PC-9 (cell line): ENCODE data around the gene KIF5B.

Experiments
- CTCF ChIP-seq: fragments of 200-600 bp; sonication (generic); conservative IDR thresholded peaks from 2 replicates; pipeline ENCODE4 v1.6.1; 2017; ENCODE audit warnings: mixed run types, antibody characterized with exemption, mild to moderate bottlenecking, moderate library complexity
- EZH2 ChIP-seq: fragments of 200-600 bp; sonication (generic); IDR thresholded peaks from 2 replicates; pipeline ENCODE4 v1.8.0; 2017; ENCODE audit warnings: antibody characterized with exemption, low read depth

GRCh38 chr10:32000937-32001336, 55.3 kb downstream of the KIF5B start:
- TF ChIP-seq EZH2 (no peak), CTCF (no peak)
